ENCODE results near the gene APOA1.

The APOA1 gene

DNA sequence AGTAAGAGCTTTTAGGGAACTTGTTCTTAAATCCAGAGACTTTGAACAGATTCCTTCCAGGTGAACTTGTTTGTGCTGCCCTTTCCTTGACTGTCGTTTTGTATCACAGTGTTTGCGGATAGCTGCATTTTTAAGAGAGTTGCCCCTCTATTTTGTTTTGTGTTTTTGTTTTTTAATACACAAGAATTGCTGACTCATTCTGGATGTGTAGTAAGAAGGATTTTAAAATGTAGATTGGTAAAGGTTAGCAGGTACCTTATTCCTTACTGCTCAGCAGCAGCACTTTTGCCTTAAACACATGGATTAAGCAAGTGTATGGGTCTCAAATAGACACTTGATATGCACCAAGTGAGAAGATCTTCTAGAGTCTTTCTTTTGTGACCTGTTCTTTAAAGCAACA is 36.8 kb downstream of the APOA1 start:
- Histone ChIP-seq H3K27ac (no peak overlapping the region), H3K9ac (no peak overlapping the region), H3K79me2 (ENCODE audit: insufficient read depth, low read depth) (no peaks in the 10 kb centered on the region), H2AFZ (ENCODE audit: low read depth) (no peak overlapping the region), H3K4me2 (no peak overlapping the region), H3K27me3 (ENCODE audit: insufficient read depth, low read depth) (no peaks in the 10 kb centered on the region), H3K4me1 (ENCODE audit: low read depth, poor library complexity, severe bottlenecking) (no peaks in the 10 kb centered on the region), H3K36me3 (ENCODE audit: insufficient read depth) (no peaks in the 10 kb centered on the region), H3K4me3 (IDR thresholded peaks at IDR 0.05; ENCODE audit: insufficient read depth, low read depth, low read length) (no peak overlapping the region), H4K20me1 (ENCODE audit: insufficient read depth) (no peaks in the 10 kb centered on the region)
- TF ChIP-seq, protein P1, sequence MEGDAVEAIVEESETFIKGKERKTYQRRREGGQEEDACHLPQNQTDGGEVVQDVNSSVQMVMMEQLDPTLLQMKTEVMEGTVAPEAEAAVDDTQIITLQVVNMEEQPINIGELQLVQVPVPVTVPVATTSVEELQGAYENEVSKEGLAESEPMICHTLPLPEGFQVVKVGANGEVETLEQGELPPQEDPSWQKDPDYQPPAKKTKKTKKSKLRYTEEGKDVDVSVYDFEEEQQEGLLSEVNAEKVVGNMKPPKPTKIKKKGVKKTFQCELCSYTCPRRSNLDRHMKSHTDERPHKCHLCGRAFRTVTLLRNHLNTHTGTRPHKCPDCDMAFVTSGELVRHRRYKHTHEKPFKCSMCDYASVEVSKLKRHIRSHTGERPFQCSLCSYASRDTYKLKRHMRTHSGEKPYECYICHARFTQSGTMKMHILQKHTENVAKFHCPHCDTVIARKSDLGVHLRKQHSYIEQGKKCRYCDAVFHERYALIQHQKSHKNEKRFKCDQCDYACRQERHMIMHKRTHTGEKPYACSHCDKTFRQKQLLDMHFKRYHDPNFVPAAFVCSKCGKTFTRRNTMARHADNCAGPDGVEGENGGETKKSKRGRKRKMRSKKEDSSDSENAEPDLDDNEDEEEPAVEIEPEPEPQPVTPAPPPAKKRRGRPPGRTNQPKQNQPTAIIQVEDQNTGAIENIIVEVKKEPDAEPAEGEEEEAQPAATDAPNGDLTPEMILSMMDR (conservative IDR thresholded peaks at IDR 0.05; ENCODE audit: low read depth, low read length) = no peak

DNA sequence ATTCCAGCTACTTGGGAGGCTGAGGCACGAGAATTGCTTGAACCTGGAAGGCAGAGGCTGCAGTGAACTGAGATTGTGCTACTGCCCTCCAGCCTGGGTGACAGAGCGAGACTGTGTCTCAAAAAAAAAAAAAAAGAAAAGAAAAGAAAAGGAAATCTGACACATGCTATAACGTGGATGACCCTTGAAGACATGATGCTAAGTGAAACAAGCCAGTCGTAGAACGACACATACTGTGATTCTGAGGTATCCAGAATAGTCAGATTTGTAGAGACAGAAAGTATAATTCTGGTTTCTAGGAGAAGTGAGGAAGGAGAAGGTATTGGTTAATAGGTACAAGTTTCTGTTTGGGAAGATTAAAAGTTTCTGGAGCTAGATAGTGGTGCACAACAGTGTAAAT is 39.1 kb downstream of the APOA1 start:
- no peak overlapping the region for H3K4me3 ChIP-seq (IDR thresholded peaks at IDR 0.05; ENCODE audit: insufficient read depth, low read depth, low read length)
- TF ChIP-seq, protein P1 (conservative IDR thresholded peaks at IDR 0.05; ENCODE audit: low read depth, low read length) = no peak
- no peaks in the 10 kb centered on the region for H3K4me1 ChIP-seq (ENCODE audit: low read depth, poor library complexity, severe bottlenecking)
- H3K9ac ChIP-seq = no peak overlapping the region
- no peaks in the 10 kb centered on the region for H3K27me3 ChIP-seq (ENCODE audit: insufficient read depth, low read depth)
- H2AFZ ChIP-seq (ENCODE audit: low read depth) = no peak overlapping the region
- no peaks in the 10 kb centered on the region for H4K20me1 ChIP-seq (ENCODE audit: insufficient read depth)
- H3K27ac ChIP-seq = no peak overlapping the region
- H3K36me3 ChIP-seq (ENCODE audit: insufficient read depth) = no peaks in the 10 kb centered on the region
- no peaks in the 10 kb centered on the region for H3K79me2 ChIP-seq (ENCODE audit: insufficient read depth, low read depth)
- no peak overlapping the region for H3K4me2 ChIP-seq

DNA sequence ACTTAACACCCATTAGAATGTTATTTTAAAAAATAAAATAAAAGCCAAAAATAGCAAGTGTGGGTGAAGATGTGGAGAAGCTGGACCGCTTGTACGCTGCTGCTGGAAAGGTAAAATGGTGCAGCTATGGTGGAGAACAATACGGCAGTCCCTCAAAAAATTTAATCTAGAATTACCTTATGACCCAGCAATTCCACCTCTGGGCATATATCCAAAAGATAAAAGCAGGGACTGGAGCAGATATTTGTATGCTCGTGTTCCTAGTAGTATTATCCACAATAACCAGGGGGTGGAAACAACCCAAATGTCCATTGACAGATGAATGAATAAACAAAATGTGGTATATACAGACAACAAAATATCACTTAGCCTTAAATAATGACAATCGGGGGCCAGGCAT is 39.6 kb downstream of the APOA1 start:
- no peak overlapping the region for H3K9ac ChIP-seq
- no peaks in the 10 kb centered on the region for H3K36me3 ChIP-seq (ENCODE audit: insufficient read depth)
- no peaks in the 10 kb centered on the region for H4K20me1 ChIP-seq (ENCODE audit: insufficient read depth)
- H3K79me2 ChIP-seq (ENCODE audit: insufficient read depth, low read depth) = no peaks in the 10 kb centered on the region
- no peak overlapping the region for H3K4me2 ChIP-seq
- H3K4me3 ChIP-seq (IDR thresholded peaks at IDR 0.05; ENCODE audit: insufficient read depth, low read depth, low read length) = no peak overlapping the region
- TF ChIP-seq, protein P1 (conservative IDR thresholded peaks at IDR 0.05; ENCODE audit: low read depth, low read length) = no peak
- no peaks in the 10 kb centered on the region for H3K27me3 ChIP-seq (ENCODE audit: insufficient read depth, low read depth)
- no peak overlapping the region for H2AFZ ChIP-seq (ENCODE audit: low read depth)
- no peaks in the 10 kb centered on the region for H3K4me1 ChIP-seq (ENCODE audit: low read depth, poor library complexity, severe bottlenecking)
- H3K27ac ChIP-seq = no peak overlapping the region

DNA sequence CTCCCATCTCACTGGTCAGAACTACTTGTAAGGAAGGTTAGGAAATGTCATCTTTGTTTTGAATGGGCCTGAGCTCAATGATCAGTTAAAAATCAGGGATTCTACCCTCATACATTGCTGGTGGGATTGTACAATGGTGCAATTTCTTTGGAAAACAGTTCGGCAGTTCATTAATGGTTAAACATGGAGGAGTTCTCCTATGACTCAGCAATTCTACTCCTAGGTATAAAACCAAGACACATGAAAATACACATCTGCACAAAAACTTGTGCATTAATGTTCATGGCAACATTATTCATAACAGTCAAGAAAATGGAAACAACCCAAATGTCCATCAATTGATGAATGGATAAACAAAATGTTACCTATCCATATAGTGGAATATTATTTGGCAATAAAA is 40.9 kb downstream of the APOA1 start:
- Histone ChIP-seq H3K27me3 (ENCODE audit: insufficient read depth, low read depth) (no peaks in the 10 kb centered on the region), H3K4me1 (ENCODE audit: low read depth, poor library complexity, severe bottlenecking) (no peaks in the 10 kb centered on the region), H3K9ac (no peak overlapping the region), H4K20me1 (ENCODE audit: insufficient read depth) (no peaks in the 10 kb centered on the region), H3K36me3 (ENCODE audit: insufficient read depth) (no peaks in the 10 kb centered on the region), H3K4me3 (IDR thresholded peaks at IDR 0.05; ENCODE audit: insufficient read depth, low read depth, low read length) (no peak overlapping the region), H2AFZ (ENCODE audit: low read depth) (no peak overlapping the region), H3K4me2 (no peak overlapping the region), H3K27ac (no peak overlapping the region), H3K79me2 (ENCODE audit: insufficient read depth, low read depth) (no peaks in the 10 kb centered on the region)
- TF ChIP-seq, protein P1 (conservative IDR thresholded peaks at IDR 0.05; ENCODE audit: low read depth, low read length) = no peak

DNA sequence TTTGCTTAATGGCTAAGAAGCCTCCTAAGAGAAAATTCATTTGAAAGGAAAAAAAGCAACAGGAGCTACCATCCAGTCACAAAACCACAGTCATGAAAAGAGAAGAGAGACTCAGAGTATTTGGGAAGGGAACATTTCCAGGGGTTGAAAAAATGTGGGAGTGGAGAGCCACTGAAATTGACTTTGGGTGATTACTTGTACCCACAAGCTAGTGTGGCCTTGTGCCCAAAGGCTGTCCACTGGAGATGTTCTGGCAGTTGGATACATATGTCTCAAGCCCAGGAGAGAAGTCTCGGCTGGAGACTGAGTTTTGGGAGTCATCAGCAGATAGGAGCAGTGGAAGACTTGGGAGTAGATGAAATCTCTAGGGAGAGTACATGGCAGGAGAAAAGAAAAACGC is 42.6 kb downstream of the APOA1 start:
- H2AFZ ChIP-seq (ENCODE audit: low read depth) = no peak overlapping the region
- no peaks in the 10 kb centered on the region for H3K36me3 ChIP-seq (ENCODE audit: insufficient read depth)
- TF ChIP-seq, protein P1 (conservative IDR thresholded peaks at IDR 0.05; ENCODE audit: low read depth, low read length) = no peak

More for the DNA sequence above, 42.6 kb downstream of the APOA1 start:
- no peaks in the 10 kb centered on the region for H3K79me2 ChIP-seq (ENCODE audit: insufficient read depth, low read depth)
- no peaks in the 10 kb centered on the region for H3K4me1 ChIP-seq (ENCODE audit: low read depth, poor library complexity, severe bottlenecking)
- H3K4me3 ChIP-seq (IDR thresholded peaks at IDR 0.05; ENCODE audit: insufficient read depth, low read depth, low read length) = no peak overlapping the region
- H3K9ac ChIP-seq = no peak overlapping the region
- no peaks in the 10 kb centered on the region for H3K27me3 ChIP-seq (ENCODE audit: insufficient read depth, low read depth)
- H3K4me2 ChIP-seq = no peak overlapping the region
- H4K20me1 ChIP-seq (ENCODE audit: insufficient read depth) = no peaks in the 10 kb centered on the region
- H3K27ac ChIP-seq = no peak overlapping the region

Data from KMS-11 (cell line).